Mesodermal cell (in vitro differentiated cells): ENCODE data around the gene ZNF85.
A peak's percentile ranks its signal among the peaks of the same experiment; 100 is the strongest.
"Not testable (repeated sequence)": the region's sequence is repeated elsewhere in the genome, so short reads cannot be mapped to it uniquely, and the experiment has no call there.

Source experiments
- H3K27ac ChIP-seq: 2 replicates; pipeline ENCODE4 v1.7.0; 2013; ENCODE audit warnings: mild to moderate bottlenecking, low read depth, low read length, moderate library complexity; ENCODE audit not compliant: severe bottlenecking
- H3K36me3 ChIP-seq: 2 replicates; pipeline ENCODE4 v1.7.1; 2013; ENCODE audit warnings: mild to moderate bottlenecking, low read length, moderate library complexity; ENCODE audit not compliant: control insufficient read depth, insufficient read depth
- H3K4me1 ChIP-seq: one replicate; pipeline ENCODE4 v1.7.1; 2013; ENCODE audit warnings: mild to moderate bottlenecking, low read length; ENCODE audit not compliant: insufficient read depth, control insufficient read depth, poor library complexity, severe bottlenecking
- H3K4me3 ChIP-seq: 2 replicates; pipeline ENCODE4 v1.7.0; 2013; ENCODE audit warnings: low read length, control low read depth, mild to moderate bottlenecking; ENCODE audit not compliant: insufficient read depth, poor library complexity, severe bottlenecking; ENCODE audit errors: extremely low read depth
- H3K9me3 ChIP-seq: 2 replicates; pipeline ENCODE4 v1.7.1; 2013; ENCODE audit warnings: mild to moderate bottlenecking, low read length, moderate library complexity; ENCODE audit not compliant: control insufficient read depth
- WGBS, 2 experiments: methylation state at CpG; one replicate each; pipeline ENCODE4 v1.1.5; 2013; ENCODE audit warnings: missing lambda C conversion rate in 2 of 2; ENCODE audit not compliant: insufficient coverage in 2 of 2; 5-methylcytosine and 5-hydroxymethylcytosine counted together

The ZNF85 gene

GRCh38 chr19:20969498-20969897 is 46.4 kb downstream of the ZNF85 start:
- no peak overlapping the region for H3K4me3 ChIP-seq
- WGBS, 2 experiments, result 80 to 81% methylated on average over 2 to 3 of the region's 3 CpGs

GRCh38 chr19:20969898-20970297 is 46.8 kb downstream of the ZNF85 start:
- 87 to 94% methylated on average over 3 of the region's 3 CpGs for WGBS, 2 experiments
- no peak overlapping the region for H3K27ac ChIP-seq
- no peaks in the 10 kb centered on the region for H3K36me3 ChIP-seq
- no peaks in the 10 kb centered on the region for H3K9me3 ChIP-seq
- no peaks in the 10 kb centered on the region for H3K4me1 ChIP-seq
- H3K4me3 ChIP-seq, result no peak overlapping the region

More at GRCh38 chr19:20969498-20969897, 46.4 kb downstream of the ZNF85 start:
- Histone ChIP-seq H3K4me1 (no peaks in the 10 kb centered on the region), H3K9me3 (no peaks in the 10 kb centered on the region), H3K36me3 (no peaks in the 10 kb centered on the region), H3K27ac (no peak overlapping the region)

GRCh38 chr19:20992788-20993187 is 69.7 kb downstream of the ZNF85 start:
- H3K27ac ChIP-seq, H3K36me3 ChIP-seq, H3K4me3 ChIP-seq, H3K9me3 ChIP-seq, H3K4me1 ChIP-seq: not testable (repeated sequence)
- 62 to 93% methylated on average over 2 of the region's 2 CpGs for WGBS, 2 experiments

- no peaks in the 10 kb centered on the region for H3K4me1 ChIP-seq
- H3K9me3 ChIP-seq, result no peaks in the 10 kb centered on the region
- H3K27ac ChIP-seq, result no peak overlapping the region
- no peaks in the 10 kb centered on the region for H3K36me3 ChIP-seq
- H3K4me3 ChIP-seq, result peak overlapping the region; percentile 39
- WGBS, 2 experiments, result 62 to 78% methylated on average over 19 to 22 of the region's 29 CpGs
Measured at GRCh38 chr19:20999731-21000352, 76.8 kb downstream of the ZNF85 start.
